HG02852 (cell line): ENCODE results near the gene AKT1S1.

Experiments
- ATAC-seq: cut with Tn5 transposase; IDR thresholded peaks from one replicate; pipeline ENCODE4 v1.9.1; 2021; ENCODE audit warnings: mild to moderate bottlenecking, moderate library complexity; ENCODE audit not compliant: unreplicated experiment

AKT1S1 gene

DNA sequence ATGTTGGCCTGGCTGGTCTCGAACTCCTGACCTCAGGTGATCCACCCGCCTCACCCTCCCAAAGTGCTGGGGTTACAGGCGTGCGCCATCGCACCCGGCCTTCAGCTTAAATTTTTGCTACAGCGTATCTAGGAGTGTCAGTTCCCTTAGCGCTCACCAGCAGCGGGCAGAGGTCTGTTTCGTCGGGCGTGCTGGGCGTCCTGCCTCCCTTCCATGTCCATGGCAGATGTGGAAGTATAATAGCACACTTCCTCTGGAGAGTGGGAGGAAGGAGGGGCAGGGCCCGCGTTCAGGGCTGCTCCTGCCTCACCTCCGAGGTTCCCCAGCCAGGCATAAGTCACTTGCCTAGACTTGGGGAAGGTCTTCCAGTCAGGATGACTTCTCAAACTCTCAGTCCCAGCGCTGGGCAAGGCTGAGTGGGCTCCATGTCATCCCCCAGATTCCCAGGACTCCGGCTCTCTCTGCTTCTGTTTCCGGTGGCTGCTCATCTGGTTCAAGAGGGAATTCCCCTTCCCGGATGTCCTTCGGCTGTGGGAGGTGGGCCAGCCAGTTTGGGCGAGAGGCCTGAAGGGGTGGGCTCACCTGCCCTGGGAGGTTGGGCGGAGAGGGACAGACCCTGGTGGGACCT, 10.0 kb upstream of the AKT1S1 start:
- no peak for ATAC-seq

- ATAC-seq, result no peak
Observed at GRCh38 chr19:49884760-49885159, 7.6 kb upstream of the AKT1S1 start.

- ATAC-seq, result no peak
Observed at GRCh38 chr19:49884109-49884508, 7.0 kb upstream of the AKT1S1 start.

DNA sequence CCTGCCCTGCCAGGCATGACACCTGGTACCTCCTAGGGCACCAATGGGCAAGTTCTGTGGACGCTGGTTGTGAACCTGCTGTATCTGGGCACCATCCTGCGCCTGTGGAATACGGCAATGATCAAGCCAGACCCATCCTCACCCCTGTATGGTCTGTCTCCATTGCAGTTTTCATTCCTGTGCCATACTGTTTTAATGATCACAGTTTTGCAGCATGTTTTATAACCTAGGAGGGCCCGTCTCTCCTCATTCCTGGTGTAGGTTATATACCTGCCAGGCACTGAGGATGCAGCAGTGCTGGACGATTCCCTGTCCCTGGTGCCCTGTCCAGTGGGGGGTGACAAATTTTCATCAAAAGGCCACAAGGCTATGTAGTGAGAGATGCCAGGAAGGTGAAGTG, 5.9 kb upstream of the AKT1S1 start:
- no peak for ATAC-seq

DNA sequence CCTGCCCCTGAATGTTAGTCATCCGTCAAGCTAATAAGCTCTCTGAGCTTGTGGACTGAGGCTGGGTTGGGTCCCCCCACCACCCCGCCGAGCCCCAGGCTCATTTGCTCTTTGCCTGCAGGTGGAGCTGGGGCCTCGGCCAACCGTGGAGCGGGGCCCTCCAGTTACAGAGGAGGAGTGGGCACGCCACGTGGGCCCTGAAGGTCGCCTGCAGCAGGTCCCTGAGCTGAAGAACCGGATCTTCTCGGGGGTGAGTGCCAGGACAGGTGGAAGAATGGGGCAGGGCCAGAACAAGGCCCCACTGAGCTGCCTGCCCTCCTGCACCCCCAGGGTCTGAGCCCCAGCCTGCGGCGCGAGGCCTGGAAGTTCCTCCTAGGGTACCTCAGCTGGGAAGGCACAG, 5.5 kb upstream of the AKT1S1 start:
- no peak for ATAC-seq

- ATAC-seq, result no peak
Observed at GRCh38 chr19:49881672-49882394, 4.7 kb upstream of the AKT1S1 start.

GRCh38 chr19:49881186-49881585, 4.0 kb upstream of the AKT1S1 start:
- ATAC-seq, result no peak

DNA sequence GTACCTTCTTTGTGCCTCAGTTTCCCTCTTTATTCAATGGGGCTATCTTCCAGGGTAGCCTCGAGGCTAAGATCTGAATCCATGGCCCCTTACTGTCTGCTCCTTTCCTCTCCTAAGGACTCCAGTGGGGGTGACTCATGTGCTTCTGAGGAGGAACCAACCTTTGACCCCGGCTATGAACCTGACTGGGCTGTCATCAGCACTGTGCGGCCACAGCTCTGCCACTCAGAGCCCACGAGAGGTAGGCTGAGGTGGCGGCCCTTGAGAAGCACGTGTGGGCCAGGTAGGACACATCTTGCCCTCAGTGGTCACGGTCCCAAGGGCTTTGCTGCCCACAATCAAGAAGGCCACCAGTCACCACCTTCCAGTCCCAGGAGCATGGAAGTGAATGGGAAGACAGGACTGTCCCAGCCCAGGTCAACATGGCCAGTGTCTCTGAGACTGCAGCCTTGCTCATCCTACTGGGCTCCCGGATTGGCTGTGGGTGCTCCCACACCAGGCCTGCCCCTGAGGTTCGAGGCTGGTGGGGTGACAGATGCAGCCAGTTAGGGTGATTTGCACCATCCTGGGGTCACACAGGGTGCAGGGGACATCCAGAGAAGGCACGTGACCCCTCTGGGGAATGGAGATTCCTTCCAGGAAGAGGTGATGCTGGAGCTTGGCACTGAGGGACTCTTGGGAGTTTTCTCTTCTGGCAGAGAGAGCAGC, 3.2 kb upstream of the AKT1S1 start:
- ATAC-seq, result no peak

DNA sequence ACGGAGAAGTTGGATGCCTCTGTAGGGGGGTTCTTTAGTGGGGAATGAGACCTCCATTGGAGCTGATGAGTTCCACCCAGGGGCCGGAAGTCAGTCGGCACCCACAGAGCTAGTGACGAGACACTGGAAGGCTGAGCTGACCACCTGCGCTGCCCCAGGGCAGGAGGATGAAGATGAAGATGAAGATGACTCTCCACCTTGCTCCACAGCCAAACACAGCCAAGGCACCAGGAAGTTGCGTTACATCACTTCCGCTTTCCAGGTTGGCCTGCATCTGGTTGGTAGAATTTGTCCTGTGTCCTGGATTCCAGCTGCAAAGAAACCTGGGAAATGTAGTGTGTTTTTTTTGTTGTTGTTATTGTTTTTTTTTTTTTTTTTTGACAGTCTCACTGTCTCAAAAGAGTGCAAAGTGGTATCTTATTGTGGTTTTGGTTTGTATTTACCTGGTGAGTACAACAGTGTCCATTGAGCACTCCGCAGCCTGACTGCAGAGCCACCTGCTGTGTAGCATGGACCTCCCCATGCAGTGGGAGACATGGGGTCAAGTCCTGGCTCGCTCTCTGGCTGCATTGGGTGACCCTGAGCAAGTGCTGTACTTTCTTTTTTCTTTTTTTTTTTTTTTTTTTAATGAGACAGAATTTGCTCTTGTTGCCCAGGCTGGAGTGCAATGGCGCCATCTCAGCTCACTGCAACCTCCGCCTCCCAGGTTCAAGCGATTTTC, 2.2 kb upstream of the AKT1S1 start:
- no peak for ATAC-seq

DNA sequence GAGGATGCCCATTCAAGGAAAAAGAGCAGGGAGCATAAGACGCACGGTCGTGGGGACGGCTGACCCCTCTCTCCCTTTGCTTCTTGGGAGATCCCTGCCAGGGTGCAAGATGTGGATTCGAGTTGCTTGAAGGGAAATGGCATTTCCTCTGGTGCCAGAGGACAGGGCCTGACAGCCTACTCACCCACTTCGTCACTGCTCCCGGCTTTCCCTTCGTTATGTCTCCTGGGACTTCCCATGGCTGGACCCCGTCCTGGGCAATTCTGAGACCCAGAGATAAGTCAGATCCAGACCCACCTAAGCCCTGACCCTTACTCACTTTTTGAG, 1.6 kb upstream of the AKT1S1 start:
- no peak for ATAC-seq

GRCh38 chr19:49877879-49878743, 956 bp upstream of the AKT1S1 start:
- peak; percentile 50 for ATAC-seq

- peak; percentile 41 for ATAC-seq
Observed at GRCh38 chr19:49876422-49877019, 634 bp downstream of the AKT1S1 start.

GRCh38 chr19:49875857-49876421, 1.2 kb downstream of the AKT1S1 start:
- ATAC-seq, result no peak

GRCh38 chr19:49875177-49875576, 2.0 kb downstream of the AKT1S1 start:
- ATAC-seq, result no peak

- no peak for ATAC-seq
Observed at GRCh38 chr19:49874503-49875157, 2.5 kb downstream of the AKT1S1 start.

- ATAC-seq, result no peak
Observed at GRCh38 chr19:49873834-49874233, 3.3 kb downstream of the AKT1S1 start.

DNA sequence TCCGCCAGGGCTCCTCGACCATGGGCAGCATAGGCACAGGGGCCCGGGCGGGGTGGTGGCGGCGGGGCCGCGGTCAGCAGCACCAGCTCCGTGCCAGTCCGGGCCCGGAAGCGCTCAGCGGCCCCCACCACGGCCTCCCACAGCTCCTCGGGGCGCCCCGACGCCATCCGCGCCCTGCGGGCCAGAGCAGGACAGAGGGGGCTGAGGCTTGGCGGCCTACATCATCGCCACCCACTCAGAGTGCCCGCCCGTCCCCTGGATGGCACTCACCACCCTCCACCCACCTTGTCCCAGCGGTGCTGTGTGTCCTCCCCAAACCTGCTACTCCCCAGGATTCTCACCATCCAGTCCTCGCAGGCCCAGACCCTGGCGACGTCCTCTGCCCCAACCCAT, 4.0 kb downstream of the AKT1S1 start:
- ATAC-seq, result no peak

DNA sequence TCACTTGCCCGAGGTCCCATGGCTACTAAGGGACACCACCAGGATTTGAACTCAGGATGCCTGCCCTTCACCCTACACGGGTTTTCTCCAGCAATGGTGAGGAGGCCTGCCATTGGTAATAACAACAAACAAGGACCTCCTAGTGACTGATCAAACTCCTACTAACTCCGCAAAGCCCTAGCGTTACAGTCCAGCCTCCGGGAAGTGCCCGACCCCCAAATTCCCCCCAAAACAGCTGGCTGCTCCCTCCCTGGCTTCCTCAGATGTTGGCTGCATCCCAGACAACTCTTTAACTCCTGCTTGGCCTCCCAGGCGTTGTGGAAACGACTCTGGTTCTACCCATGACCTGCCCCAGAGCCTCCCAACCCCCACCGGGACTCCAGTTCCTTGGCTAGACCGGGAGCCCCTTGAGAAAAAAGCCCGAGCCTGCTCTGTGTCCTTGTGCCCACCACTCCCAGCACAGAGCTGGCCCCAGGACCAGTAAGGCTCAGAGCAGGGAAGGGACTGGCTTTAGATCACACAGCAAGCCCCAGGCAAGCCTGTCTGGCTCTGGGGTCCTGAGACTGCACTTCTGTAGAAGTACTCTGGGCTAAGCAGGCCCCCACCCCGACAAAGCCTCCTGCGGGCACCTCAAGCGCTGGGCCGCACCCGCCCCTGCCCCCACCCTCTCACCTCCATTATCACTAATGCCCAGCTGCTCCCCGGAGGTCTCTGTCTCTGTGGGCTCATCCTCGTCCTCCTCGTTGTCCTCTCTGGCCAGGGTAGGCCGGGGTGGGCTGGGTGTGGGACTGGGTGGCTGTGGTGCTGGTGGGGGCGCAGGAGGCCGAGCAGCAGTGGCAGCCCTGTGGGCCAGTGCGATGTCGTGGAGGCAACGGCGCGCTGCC, 4.7 kb downstream of the AKT1S1 start:
- no peak for ATAC-seq
